ENCODE measurements around the gene CNN2. TPM values are rescaled to one million over a fixed set of nuclear protein-coding genes. Genes with fewer than 3 reads are reported as not detected.

CNN2 gene
- total RNA-seq, 2 donors from 2014 or later, result 82.9 to 101 TPM

DNA sequence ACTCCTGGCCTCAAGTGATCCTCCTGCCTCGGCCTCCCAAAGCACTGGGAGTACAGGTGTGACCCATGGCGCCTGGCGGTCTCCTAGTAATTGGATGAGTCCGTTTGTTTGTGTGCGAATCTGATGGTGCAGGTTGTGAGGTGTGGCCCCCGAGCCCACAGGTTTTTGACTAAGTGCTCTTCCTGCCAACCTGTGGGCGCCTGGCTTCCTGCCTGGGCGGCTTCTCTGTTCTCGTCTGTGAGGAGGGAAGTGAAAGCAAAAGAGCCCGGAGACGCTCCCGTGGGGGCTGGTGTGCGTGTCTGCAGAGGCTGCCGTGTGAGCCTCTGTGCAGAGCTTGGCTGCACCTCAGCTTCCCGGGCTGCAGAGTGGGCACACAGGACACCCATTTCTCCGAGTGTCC lies 50.5 kb downstream of the CNN2 start:
- Histone ChIP-seq H3K9me3 (no peaks in the 10 kb centered on the region), H3K4me3 (peak overlapping the region; percentile 9 to 13), H3K27me3 (replicated peaks; ENCODE audit: insufficient read depth) (no peaks in the 10 kb centered on the region), H3K36me3 (no peaks in the 10 kb centered on the region), H3K27ac (no peak overlapping the region), H3K4me1 (replicated peaks) (no peaks in the 10 kb centered on the region)
- WGBS, result 44% methylated on average over 16 of the region's 16 CpGs
- intact Hi-C loops (cut with DNase I), result no loop called here
- TF ChIP-seq POLR2AphosphoS5 (IDR thresholded peaks at IDR 0.05), result peak; percentile 13
- TF ChIP-seq, protein P1, sequence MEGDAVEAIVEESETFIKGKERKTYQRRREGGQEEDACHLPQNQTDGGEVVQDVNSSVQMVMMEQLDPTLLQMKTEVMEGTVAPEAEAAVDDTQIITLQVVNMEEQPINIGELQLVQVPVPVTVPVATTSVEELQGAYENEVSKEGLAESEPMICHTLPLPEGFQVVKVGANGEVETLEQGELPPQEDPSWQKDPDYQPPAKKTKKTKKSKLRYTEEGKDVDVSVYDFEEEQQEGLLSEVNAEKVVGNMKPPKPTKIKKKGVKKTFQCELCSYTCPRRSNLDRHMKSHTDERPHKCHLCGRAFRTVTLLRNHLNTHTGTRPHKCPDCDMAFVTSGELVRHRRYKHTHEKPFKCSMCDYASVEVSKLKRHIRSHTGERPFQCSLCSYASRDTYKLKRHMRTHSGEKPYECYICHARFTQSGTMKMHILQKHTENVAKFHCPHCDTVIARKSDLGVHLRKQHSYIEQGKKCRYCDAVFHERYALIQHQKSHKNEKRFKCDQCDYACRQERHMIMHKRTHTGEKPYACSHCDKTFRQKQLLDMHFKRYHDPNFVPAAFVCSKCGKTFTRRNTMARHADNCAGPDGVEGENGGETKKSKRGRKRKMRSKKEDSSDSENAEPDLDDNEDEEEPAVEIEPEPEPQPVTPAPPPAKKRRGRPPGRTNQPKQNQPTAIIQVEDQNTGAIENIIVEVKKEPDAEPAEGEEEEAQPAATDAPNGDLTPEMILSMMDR (IDR thresholded peaks at IDR 0.05), result no peak
- DNase-seq (ENCODE audit: low spot score), result no peak

DNA sequence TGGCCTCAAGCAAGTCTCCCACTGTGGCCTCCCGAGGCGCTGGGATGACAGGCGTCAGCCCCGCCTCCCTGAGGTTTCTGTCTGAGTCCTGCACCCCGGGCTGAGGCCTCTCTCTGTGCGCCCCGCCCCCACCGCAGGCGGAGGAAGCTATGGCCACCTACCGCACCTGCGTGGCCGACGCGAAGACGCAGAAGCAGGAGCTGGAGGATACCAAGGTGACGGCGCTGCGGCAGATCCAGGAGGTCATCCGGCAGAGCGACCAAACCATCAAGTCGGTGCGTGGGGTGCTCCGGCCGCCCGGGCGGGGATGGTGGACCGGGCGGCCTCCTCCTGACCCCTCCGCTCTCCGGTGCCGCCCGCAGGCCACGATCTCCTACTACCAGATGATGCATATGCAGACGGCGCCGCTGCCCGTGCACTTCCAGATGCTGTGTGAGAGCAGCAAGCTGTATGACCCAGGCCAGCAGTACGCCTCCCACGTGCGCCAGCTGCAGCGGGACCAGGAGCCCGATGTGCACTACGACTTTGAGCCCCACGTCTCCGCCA lies 53.2 kb downstream of the CNN2 start:
- DNase-seq (ENCODE audit: low spot score), result no peak
- Histone ChIP-seq H3K4me3 (no peak overlapping the region), H3K4me1 (replicated peaks) (no peaks in the 10 kb centered on the region), H3K27ac (no peak overlapping the region), H3K36me3 (no peaks in the 10 kb centered on the region), H3K27me3 (replicated peaks; ENCODE audit: insufficient read depth) (no peaks in the 10 kb centered on the region), H3K9me3 (no peaks in the 10 kb centered on the region)
- TF ChIP-seq, protein P1 (IDR thresholded peaks at IDR 0.05), result no peak
- TF ChIP-seq POLR2AphosphoS5 (IDR thresholded peaks at IDR 0.05) (no peak), POLR2A (IDR thresholded peaks at IDR 0.05) (no peak)
- intact Hi-C loops (cut with DNase I), result no loop called here
- WGBS, result 90% methylated on average over 44 of the region's 45 CpGs

DNA sequence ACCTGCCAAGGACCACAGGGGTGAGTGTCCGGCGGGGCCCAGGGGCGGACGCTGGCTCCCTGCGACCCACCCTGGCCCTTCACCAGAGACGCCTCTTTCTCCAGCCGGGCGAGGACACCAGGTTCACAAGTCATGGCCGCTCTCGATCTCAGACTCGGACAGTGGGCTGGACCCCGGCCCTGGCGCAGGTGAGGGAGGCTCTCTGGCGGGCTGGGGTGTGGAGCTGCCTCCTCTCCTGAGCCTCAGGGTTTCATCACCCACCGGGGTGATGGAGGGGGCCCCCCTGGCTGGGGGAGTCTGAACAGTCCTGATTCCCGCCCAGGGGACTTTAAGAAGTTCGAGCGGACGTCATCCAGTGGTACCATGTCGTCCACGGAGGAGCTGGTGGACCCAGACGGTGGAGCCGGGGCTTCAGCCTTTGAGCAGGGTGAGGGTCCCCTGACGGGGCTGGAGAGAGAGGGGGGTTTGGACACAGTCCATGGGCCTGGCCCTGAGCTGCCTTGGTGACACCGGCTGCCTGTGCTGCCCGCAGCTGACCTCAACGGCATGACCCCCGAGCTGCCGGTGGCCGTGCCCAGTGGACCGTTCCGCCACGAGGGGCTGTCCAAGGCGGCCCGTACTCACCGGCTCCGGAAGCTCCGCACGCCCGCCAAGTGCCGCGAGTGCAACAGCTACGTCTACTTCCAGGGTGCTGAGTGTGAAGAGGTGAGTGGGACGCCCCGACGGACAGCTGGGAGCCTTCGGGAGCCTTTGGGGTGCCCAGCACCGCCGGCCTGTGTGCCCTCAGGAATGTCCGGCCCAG lies 54.2 kb downstream of the CNN2 start:
- 95% methylated on average over 50 of the region's 50 CpGs for WGBS
- no peak overlapping the region for H3K27ac ChIP-seq
- no peak for DNase-seq (ENCODE audit: low spot score)

DNA sequence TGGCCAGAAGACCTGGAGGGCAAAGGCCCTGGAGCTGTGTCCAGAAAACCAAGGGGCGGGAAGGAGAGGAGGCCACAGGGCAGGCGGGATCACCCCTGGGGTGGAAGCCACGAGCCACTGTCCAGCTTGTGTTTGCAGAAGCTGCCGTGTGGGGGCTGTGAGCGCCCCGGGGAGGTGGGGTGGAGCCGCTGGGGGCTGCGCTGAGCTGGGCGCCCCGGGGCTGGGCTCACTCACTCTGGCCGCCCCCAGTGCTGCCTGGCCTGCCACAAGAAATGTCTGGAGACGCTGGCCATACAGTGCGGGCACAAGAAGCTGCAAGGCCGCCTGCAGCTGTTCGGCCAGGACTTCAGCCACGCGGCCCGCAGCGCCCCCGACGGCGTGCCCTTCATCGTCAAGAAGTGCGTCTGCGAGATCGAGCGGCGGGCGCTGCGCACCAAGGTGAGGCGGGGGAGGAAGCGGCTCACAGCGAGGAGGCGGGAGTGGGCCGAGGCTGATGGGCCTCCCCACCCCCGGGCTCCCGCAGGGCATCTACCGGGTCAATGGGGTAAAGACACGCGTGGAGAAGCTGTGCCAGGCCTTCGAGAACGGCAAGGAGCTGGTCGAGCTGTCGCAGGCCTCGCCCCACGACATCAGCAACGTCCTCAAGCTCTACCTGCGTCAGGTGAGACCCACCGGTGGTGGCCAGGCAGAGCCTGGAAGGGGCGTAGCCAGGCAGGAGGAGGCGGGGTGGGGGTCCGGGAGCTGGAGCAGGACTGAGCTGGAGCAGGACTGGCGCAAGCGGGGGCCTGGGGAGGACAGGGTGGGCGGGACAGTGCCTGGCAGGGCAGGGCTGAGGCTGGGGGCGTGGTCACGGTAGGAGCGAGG lies 55.1 kb downstream of the CNN2 start:
- Histone ChIP-seq H3K4me1 (replicated peaks) (no peaks in the 10 kb centered on the region), H3K27ac (peak overlapping the region in 1 of 2 donors; percentile 23), H3K9me3 (no peaks in the 10 kb centered on the region), H3K36me3 (no peaks in the 10 kb centered on the region), H3K27me3 (replicated peaks; ENCODE audit: insufficient read depth) (no peaks in the 10 kb centered on the region), H3K4me3 (no peak overlapping the region)
- TF ChIP-seq POLR2AphosphoS5 (IDR thresholded peaks at IDR 0.05) (no peak), POLR2A (IDR thresholded peaks at IDR 0.05) (no peak)
- TF ChIP-seq, protein P1 (IDR thresholded peaks at IDR 0.05), result no peak
- intact Hi-C loops (cut with DNase I), result no loop called here
- WGBS, result 65% methylated on average over 52 of the region's 58 CpGs
- DNase-seq (ENCODE audit: low spot score), result no peak

More for the DNA sequence above, 54.2 kb downstream of the CNN2 start:
- TF ChIP-seq, protein P1 (IDR thresholded peaks at IDR 0.05), result no peak
- Histone ChIP-seq H3K27me3 (replicated peaks; ENCODE audit: insufficient read depth) (no peaks in the 10 kb centered on the region), H3K36me3 (no peaks in the 10 kb centered on the region), H3K4me1 (replicated peaks) (no peaks in the 10 kb centered on the region), H3K9me3 (no peaks in the 10 kb centered on the region), H3K4me3 (no peak overlapping the region)
- intact Hi-C loops (cut with DNase I), result no loop called here
